Upper lobe of left lung (tissue), 6 donors: ENCODE measurements around the gene RFWD3. TPM values are rescaled to one million over a fixed set of nuclear protein-coding genes. Genes with fewer than 3 reads are reported as not detected.

Source experiments
- ATAC-seq, 2 donors: fragments of 200-7000 bp; cut with Tn5 transposase; one replicate each; pipeline ENCODE4 v1.9.1; 2022; ENCODE audit warnings: mild to moderate bottlenecking in 2 of 2, moderate library complexity in 2 of 2; ENCODE audit not compliant: low FRiP score in 2 of 2
- DNase-seq, 2 donors: peaks; one replicate each; pipeline ENCODE4 v3.0.0-alpha.2; 2019 to 2020
- H3K27ac ChIP-seq, 4 donors: fragments of 200-600 bp; sonication (generic); one replicate each; pipeline ENCODE4 v1.5.1; 2016 to 2019
- H3K27me3 ChIP-seq, 4 donors: fragments of 200-600 bp; sonication (generic); one replicate each; pipeline ENCODE4 v1.5.1; 2017 to 2019
- H3K36me3 ChIP-seq, 4 donors: fragments of 200-600 bp; sonication (generic); one replicate each; pipeline ENCODE4 v1.5.1; 2016 to 2019
- H3K4me1 ChIP-seq, 4 donors: fragments of 200-600 bp; sonication (generic); one replicate each; pipeline ENCODE4 v1.5.1; 2018 to 2019
- H3K4me3 ChIP-seq, 4 donors: fragments of 200-600 bp; sonication (generic); one replicate each; pipeline ENCODE4 v1.5.1; 2017 to 2019; ENCODE audit warnings: mild to moderate bottlenecking in 2 of 4, moderate library complexity in 1 of 4
- H3K9me3 ChIP-seq, 4 donors: fragments of 200-600 bp; sonication (generic); one replicate each; pipeline ENCODE4 v1.5.1; 2018 to 2019
- EP300 ChIP-seq, 4 donors: sonication (generic); formaldehyde crosslinking; IDR thresholded peaks; one replicate each; pipeline ENCODE4 v1.5.1; 2017; ENCODE audit warnings: antibody characterized with exemption in 4 of 4, control low read depth in 2 of 4
- POLR2A ChIP-seq, 4 donors: fragments of 450-650 bp; IDR thresholded peaks; one replicate each; pipeline ENCODE4 v1.5.1; 2016 to 2017; ENCODE audit warnings: antibody characterized with exemption in 4 of 4, mild to moderate bottlenecking in 2 of 4
- POLR2AphosphoS5 ChIP-seq, 2 donors: sonication (generic); formaldehyde crosslinking; IDR thresholded peaks; one replicate each; pipeline ENCODE4 v1.5.1; 2017; ENCODE audit warnings: antibody characterized with exemption in 2 of 2
- WGBS, 2 donors: methylation state at CpG; one replicate each; pipeline ENCODE4 v1.1.5; 2017 to 2018; 5-methylcytosine and 5-hydroxymethylcytosine counted together
- total RNA-seq, 6 donors: library from RNA; depleted of rRNA in 4 of 6; stranded (reverse); fragments of >200 nt in 4 of 6; gene quantifications; one replicate each; pipeline versions ENCODE4 v1.1.0 to v1.2.1, GENCODE V29; 2016 to 2021
- TF ChIP-seq, protein P1 (sequence below), 6 experiments: fragments of 450-650 bp in 4 of 6; fragments of 200-600 bp in 2 of 6; sonication (generic) in 2 of 6; IDR thresholded peaks; one replicate each; pipeline ENCODE4 v1.5.1; 2016 to 2019; ENCODE audit warnings: antibody characterized with exemption in 6 of 6
- donor health status: DM: no; HTN: no; CAD: no; lungs with moderate emphysema.
- donor health status: DM: no; HTN: yes; CAD: no; lungs with severe emphysema.

Gene RFWD3
- total RNA-seq, 6 donors from 2014 or later = 6.0 to 28.6 (median 20.0) TPM

DNA sequence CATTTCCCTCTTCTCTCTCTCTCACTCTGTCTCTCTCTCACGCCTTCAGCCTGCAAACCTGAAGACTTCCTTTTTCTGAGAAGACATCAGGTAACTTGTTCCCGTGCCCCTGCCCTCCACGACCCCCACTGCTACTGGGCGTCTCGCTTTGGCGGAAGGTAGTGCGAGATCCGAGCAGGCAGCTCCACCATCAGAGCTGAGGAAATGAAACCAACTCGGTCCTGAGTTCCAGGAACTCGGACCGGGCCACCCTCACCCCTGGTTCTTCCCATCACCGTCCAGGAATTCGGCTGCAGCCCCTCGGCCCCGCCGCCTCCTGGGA, 33.4 kb upstream of the RFWD3 start:
- H3K4me1 ChIP-seq = peaks cover 24 to 42% (median 36%) of the 10 kb centered on the region in 4 donors
- peak in 1 of 2 donors; percentile 42 for DNase-seq
- peak; percentile 25 to 50 for ATAC-seq

DNA sequence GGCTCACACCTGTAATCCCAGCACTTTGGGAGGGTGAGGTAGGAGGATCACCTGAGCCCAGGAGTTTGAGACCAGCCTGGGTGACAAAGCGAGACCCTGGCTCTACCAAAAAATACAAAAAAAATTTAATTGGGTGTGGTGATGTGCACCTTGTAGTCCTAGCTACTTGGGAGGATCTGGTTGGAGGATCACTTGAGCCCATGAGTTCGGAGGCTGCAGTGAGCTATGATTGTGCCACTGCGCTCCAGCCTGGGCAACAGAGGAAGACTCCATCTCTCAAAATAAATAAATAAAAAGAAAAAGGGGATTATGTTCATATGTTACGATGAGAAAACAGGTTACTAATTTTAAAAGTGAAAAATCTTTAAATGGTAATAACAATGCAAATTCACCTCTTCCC, 33.0 kb upstream of the RFWD3 start:
- DNase-seq (no peak), ATAC-seq (no peak)
- WGBS, 2 donors = 50 to 53% methylated on average over 4 of the region's 4 CpGs
- Histone ChIP-seq H3K4me1 (peaks cover 24 to 42% (median 36%) of the 10 kb centered on the region in 4 donors), H3K36me3 (peaks cover 0 to 10% (median 8%) of the 10 kb centered on the region in 4 donors), H3K27me3 (no peaks in the 10 kb centered on the region), H3K27ac (peak overlapping the region; percentile 37 to 97 (median 90)), H3K4me3 (peak overlapping the region; percentile 16 to 96 (median 70)), H3K9me3 (no peaks in the 10 kb centered on the region)
- TF ChIP-seq EP300 (IDR thresholded peaks at IDR 0.05) (no peak), POLR2AphosphoS5 (IDR thresholded peaks at IDR 0.05) (no peak), POLR2A (IDR thresholded peaks at IDR 0.05) (no peak)
- TF ChIP-seq, protein P1, sequence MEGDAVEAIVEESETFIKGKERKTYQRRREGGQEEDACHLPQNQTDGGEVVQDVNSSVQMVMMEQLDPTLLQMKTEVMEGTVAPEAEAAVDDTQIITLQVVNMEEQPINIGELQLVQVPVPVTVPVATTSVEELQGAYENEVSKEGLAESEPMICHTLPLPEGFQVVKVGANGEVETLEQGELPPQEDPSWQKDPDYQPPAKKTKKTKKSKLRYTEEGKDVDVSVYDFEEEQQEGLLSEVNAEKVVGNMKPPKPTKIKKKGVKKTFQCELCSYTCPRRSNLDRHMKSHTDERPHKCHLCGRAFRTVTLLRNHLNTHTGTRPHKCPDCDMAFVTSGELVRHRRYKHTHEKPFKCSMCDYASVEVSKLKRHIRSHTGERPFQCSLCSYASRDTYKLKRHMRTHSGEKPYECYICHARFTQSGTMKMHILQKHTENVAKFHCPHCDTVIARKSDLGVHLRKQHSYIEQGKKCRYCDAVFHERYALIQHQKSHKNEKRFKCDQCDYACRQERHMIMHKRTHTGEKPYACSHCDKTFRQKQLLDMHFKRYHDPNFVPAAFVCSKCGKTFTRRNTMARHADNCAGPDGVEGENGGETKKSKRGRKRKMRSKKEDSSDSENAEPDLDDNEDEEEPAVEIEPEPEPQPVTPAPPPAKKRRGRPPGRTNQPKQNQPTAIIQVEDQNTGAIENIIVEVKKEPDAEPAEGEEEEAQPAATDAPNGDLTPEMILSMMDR (IDR thresholded peaks at IDR 0.05) = no peak

More for the DNA sequence above, 33.4 kb upstream of the RFWD3 start:
- Histone ChIP-seq H3K36me3 (peaks cover 0 to 6% (median 5%) of the 10 kb centered on the region in 4 donors), H3K4me3 (peak overlapping the region; percentile 64 to 96 (median 80)), H3K27me3 (no peaks in the 10 kb centered on the region), H3K9me3 (no peaks in the 10 kb centered on the region), H3K27ac (peak overlapping the region; percentile 86 to 97 (median 96))
- no peak for TF ChIP-seq POLR2AphosphoS5 (IDR thresholded peaks at IDR 0.05)
- TF ChIP-seq POLR2A (IDR thresholded peaks at IDR 0.05) = no peak
- TF ChIP-seq EP300 (IDR thresholded peaks at IDR 0.05) = no peak
- TF ChIP-seq, protein P1 (IDR thresholded peaks at IDR 0.05) = no peak
- WGBS, 2 donors = 1 to 19% methylated on average over 7 to 16 of the region's 16 CpGs

DNA sequence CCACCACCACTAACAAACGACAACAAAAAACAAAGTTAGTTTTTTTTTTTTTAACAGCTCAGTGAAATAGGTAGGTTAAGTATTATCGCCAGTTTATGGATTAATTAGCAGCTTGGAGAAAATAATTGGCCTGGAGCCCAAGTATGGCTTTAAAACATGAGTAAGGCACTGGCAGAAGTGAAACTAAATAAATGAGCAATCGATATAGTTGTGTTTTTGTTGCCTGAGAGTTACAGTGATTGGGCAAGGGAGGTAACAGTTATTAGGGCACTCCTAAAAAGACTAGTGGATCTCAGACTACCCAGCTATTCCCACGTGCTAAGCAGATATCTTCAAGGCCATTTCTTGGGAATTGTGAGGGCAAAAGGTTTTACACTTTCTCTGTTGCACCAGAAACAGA, 31.5 kb upstream of the RFWD3 start:
- Histone ChIP-seq H3K27ac (peak overlapping the region in 2 of 4 donors; percentile 95 to 97), H3K9me3 (no peaks in the 10 kb centered on the region), H3K36me3 (peaks cover 0 to 23% (median 15%) of the 10 kb centered on the region in 4 donors), H3K4me3 (peak overlapping the region in 2 of 4 donors; percentile 8 to 64), H3K27me3 (no peaks in the 10 kb centered on the region), H3K4me1 (peaks cover 24 to 42% (median 36%) of the 10 kb centered on the region in 4 donors)
- ATAC-seq (no peak), DNase-seq (no peak)
- no peak for TF ChIP-seq POLR2A (IDR thresholded peaks at IDR 0.05)
- TF ChIP-seq POLR2AphosphoS5 (IDR thresholded peaks at IDR 0.05) = no peak
- no peak for TF ChIP-seq EP300 (IDR thresholded peaks at IDR 0.05)
- TF ChIP-seq, protein P1 (IDR thresholded peaks at IDR 0.05) = no peak
- WGBS, 2 donors = 55 to 56% methylated on average over 4 of the region's 4 CpGs

DNA sequence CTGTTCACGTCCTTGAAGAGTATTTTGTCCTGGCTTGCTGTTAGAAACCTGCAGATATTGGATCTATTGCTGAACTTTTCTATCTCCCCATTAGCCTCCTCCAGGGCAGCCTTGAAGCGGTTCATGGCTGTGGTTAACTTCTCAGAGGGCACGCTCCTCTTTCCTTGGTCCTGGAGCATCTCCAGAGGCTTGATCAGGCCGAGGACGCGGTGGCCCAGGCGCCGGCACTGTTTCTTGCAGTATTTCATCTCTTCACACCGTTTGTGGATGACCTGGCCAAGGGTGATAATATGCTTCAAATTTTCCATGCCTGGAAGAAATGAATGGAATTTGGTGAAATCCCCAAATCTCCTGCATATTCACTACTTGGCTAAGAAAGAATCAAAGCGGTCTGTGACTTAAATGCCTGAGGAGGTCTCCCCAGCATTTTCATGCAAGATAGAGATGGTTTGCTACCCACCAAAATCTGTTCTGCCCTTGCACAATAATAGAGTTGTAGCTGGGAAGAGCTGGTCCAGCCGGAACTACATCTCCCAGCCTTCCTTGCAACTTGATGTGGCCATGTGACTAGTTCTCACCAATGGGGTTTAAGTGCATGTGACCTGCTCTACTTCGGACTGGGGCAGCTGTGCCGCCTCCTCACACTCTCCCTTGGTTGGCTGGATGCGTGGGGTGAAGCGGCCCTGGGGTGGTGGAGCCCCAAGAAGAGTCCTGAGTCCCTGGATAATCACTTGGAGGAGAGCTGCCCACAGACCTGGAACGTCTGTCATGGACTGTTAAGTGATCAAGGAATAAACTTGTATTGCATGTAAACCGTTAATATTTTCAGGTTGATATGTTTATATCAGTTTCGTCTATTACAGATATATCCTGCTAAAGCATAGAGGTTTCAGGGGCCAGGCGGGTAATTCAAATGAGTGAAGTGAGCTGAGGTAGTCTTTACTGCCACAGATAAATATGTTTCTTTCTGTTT, 29.1 kb upstream of the RFWD3 start:
- 53 to 55% methylated on average over 19 of the region's 19 CpGs for WGBS, 2 donors
- Histone ChIP-seq H3K9me3 (no peaks in the 10 kb centered on the region), H3K36me3 (peaks cover 10 to 44% (median 28%) of the 10 kb centered on the region in 4 donors), H3K4me1 (peaks cover 17 to 32% (median 27%) of the 10 kb centered on the region in 4 donors), H3K27me3 (no peaks in the 10 kb centered on the region), H3K27ac (peak overlapping the region; percentile 32 to 75 (median 53)), H3K4me3 (peak overlapping the region; percentile 25 to 50 (median 38))
- peak; percentile 92 to 95 for ATAC-seq
- peak; percentile 76 to 97 for DNase-seq
- TF ChIP-seq, protein P1 (IDR thresholded peaks at IDR 0.05) = no peak
- TF ChIP-seq POLR2AphosphoS5 (IDR thresholded peaks at IDR 0.05) (peak; percentile 51 to 87), POLR2A (IDR thresholded peaks at IDR 0.05) (peak in 2 of 4 donors; percentile 40 to 69)
